ENCODE results near the gene NRSN1.

The NRSN1 gene

DNA sequence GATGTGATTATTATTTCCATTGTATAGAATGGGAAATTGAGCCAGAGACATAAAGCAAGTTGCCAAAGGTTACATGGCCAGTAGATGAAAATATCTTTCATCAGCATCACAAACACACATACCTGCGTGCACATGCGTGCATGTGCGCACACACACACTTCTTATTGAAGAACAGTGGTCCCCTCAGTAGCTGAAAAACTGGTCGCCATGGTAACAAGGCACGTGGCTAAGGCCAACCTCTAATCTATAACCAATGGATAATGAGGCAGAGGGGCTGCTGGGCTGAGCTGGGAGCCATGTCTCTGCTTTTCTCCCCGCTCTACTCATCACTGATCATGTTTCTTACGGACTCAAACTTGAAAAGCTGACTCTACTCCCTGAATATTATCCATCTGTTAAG, 60.3 kb downstream of the NRSN1 start:
- Histone ChIP-seq H3K9me3 (replicated peaks in 1 of 2; ENCODE audit: control insufficient read depth in 2 of 2, insufficient read depth in 1 of 2, low read depth in 1 of 2, low read length in 2 of 2) (peaks cover 0 to 4% of the 10 kb centered on the region in 2 donors), H2BK15ac (ENCODE audit: low read length) (no peak overlapping the region), H3K27me3 (ENCODE audit: control insufficient read depth in 3 of 3, insufficient read depth in 3 of 3, low read depth in 1 of 3, low read length in 3 of 3) (no peaks in the 10 kb centered on the region), H3K4me1 (ENCODE audit: control insufficient read depth in 2 of 2, insufficient read depth in 1 of 2, low read depth in 1 of 2, low read length in 2 of 2) (no peaks in the 10 kb centered on the region), H4K91ac (ENCODE audit: low read depth, low read length, poor library complexity) (no peak overlapping the region), H3K27ac (replicated peaks; ENCODE audit: low read length) (no peak overlapping the region), H2AFZ (ENCODE audit: low read length) (no peak overlapping the region), H3K4ac (ENCODE audit: low read length) (no peak overlapping the region), H2BK12ac (ENCODE audit: low read length) (no peak overlapping the region), H2AK5ac (ENCODE audit: low read depth, low read length) (no peak overlapping the region), H3K18ac (ENCODE audit: low read length) (no peak overlapping the region), H3K14ac (ENCODE audit: low read length) (no peak overlapping the region), H3K23ac (ENCODE audit: low read depth, low read length, poor library complexity) (no peak overlapping the region), H3K4me3 (ENCODE audit: low read length in 2 of 2) (no peak overlapping the region), H3K9ac (ENCODE audit: low read depth, low read length, poor library complexity) (no peak overlapping the region), H3K79me1 (ENCODE audit: low read depth, low read length) (no peaks in the 10 kb centered on the region), H3K4me2 (ENCODE audit: insufficient read depth, low read length, poor library complexity, severe bottlenecking) (no peak overlapping the region), H3K36me3 (replicated peaks in 1 of 2; ENCODE audit: control insufficient read depth in 2 of 2, insufficient read depth in 2 of 2, low read length in 2 of 2) (no peaks in the 10 kb centered on the region), H4K8ac (ENCODE audit: low read depth, low read length) (no peak overlapping the region), H2BK5ac (ENCODE audit: low read length) (no peak overlapping the region), H2BK120ac (ENCODE audit: low read depth, low read length) (no peak overlapping the region)
- no CpG with 5 or more reads among the region's 7 CpGs for WGBS, 2 donors (ENCODE audit: extremely low coverage in 2 of 2, insufficient read length in 2 of 2, insufficient replicate concordance in 1 of 2)
- no peak for DNase-seq (ENCODE audit: low spot score)

DNA sequence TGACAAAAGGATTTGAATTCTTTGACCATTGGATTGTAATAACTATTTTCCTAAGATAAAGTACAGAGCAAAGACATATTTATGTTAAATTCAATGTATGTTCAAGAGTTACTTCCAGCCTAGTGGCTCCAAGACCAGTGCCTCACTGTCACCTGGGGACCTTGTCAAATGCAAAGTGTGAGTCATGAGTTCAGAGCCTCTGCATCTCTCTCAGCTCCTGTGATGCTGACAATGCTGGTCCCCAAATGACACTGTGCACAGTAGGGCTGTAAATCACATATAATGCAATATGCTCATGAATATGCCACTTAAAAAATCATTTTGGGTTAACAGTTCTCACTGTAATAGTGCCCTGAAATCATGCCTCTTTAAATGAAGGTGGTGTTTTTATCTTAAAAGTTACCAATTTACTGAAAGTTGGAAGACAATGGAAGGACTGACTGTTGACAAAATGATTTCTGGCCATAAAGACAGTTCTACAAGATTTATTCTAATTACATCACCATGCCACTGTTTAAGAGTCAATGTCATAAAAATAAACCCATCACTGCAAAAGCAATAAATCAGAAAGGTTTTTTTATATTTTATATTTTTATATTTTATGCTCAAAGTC, 62.1 kb downstream of the NRSN1 start:
- Histone ChIP-seq H2BK120ac (ENCODE audit: low read depth, low read length) (no peak overlapping the region), H2BK12ac (ENCODE audit: low read length) (no peak overlapping the region), H2BK5ac (ENCODE audit: low read length) (no peak overlapping the region), H3K14ac (ENCODE audit: low read length) (no peak overlapping the region), H2AFZ (ENCODE audit: low read length) (no peak overlapping the region), H3K79me1 (ENCODE audit: low read depth, low read length) (no peaks in the 10 kb centered on the region), H3K27ac (replicated peaks; ENCODE audit: low read length) (no peak overlapping the region), H3K9me3 (replicated peaks in 1 of 2; ENCODE audit: control insufficient read depth in 2 of 2, insufficient read depth in 1 of 2, low read depth in 1 of 2, low read length in 2 of 2) (no peaks in the 10 kb centered on the region), H3K27me3 (ENCODE audit: control insufficient read depth in 3 of 3, insufficient read depth in 3 of 3, low read depth in 1 of 3, low read length in 3 of 3) (no peaks in the 10 kb centered on the region), H3K23ac (ENCODE audit: low read depth, low read length, poor library complexity) (no peak overlapping the region), H3K4me2 (ENCODE audit: insufficient read depth, low read length, poor library complexity, severe bottlenecking) (no peak overlapping the region), H2BK15ac (ENCODE audit: low read length) (no peak overlapping the region), H3K4ac (ENCODE audit: low read length) (no peak overlapping the region), H3K4me1 (ENCODE audit: control insufficient read depth in 2 of 2, insufficient read depth in 1 of 2, low read depth in 1 of 2, low read length in 2 of 2) (no peaks in the 10 kb centered on the region), H2AK5ac (ENCODE audit: low read depth, low read length) (no peak overlapping the region), H3K9ac (ENCODE audit: low read depth, low read length, poor library complexity) (no peak overlapping the region), H3K4me3 (ENCODE audit: low read length in 2 of 2) (no peak overlapping the region), H4K8ac (ENCODE audit: low read depth, low read length) (no peak overlapping the region), H3K36me3 (replicated peaks in 1 of 2; ENCODE audit: control insufficient read depth in 2 of 2, insufficient read depth in 2 of 2, low read length in 2 of 2) (no peaks in the 10 kb centered on the region), H3K18ac (ENCODE audit: low read length) (no peak overlapping the region), H4K91ac (ENCODE audit: low read depth, low read length, poor library complexity) (no peak overlapping the region)
- DNase-seq (ENCODE audit: low spot score) = no peak

DNA sequence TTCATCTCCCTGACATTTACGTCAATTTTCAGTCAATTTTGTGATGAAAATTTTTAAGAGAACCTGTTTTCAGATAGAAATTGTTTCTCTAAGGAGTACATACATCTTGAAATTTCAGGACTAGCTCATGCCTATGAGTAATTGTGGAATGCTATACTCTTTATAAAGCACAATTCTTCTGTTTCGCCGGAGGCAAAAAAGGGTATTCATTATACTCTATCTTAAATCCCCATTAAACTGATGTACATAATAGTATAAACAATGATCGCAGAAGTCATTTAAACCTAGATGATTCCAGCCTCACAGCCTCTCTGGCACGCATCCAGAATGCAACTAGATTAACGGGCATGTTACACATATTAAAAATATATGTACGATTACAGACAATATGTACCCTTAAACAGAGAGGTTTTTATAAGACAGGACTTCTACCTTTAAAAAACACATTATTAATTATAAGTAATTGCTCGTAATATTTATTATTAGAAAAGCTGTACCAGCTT, 62.6 kb downstream of the NRSN1 start:
- H2AFZ ChIP-seq (ENCODE audit: low read length) = no peak overlapping the region
- H3K9ac ChIP-seq (ENCODE audit: low read depth, low read length, poor library complexity) = no peak overlapping the region
- H3K27me3 ChIP-seq (ENCODE audit: control insufficient read depth in 3 of 3, insufficient read depth in 3 of 3, low read depth in 1 of 3, low read length in 3 of 3) = no peaks in the 10 kb centered on the region
- no peak overlapping the region for H2BK120ac ChIP-seq (ENCODE audit: low read depth, low read length)
- H2BK15ac ChIP-seq (ENCODE audit: low read length) = no peak overlapping the region
- no peak overlapping the region for H3K4me2 ChIP-seq (ENCODE audit: insufficient read depth, low read length, poor library complexity, severe bottlenecking)
- DNase-seq (ENCODE audit: low spot score) = no peak
- no peak overlapping the region for H4K91ac ChIP-seq (ENCODE audit: low read depth, low read length, poor library complexity)
- H2AK5ac ChIP-seq (ENCODE audit: low read depth, low read length) = no peak overlapping the region
- H2BK5ac ChIP-seq (ENCODE audit: low read length) = no peak overlapping the region
- no peak overlapping the region for H4K8ac ChIP-seq (ENCODE audit: low read depth, low read length)
- no peaks in the 10 kb centered on the region for H3K9me3 ChIP-seq (replicated peaks in 1 of 2; ENCODE audit: control insufficient read depth in 2 of 2, insufficient read depth in 1 of 2, low read depth in 1 of 2, low read length in 2 of 2)
- no peaks in the 10 kb centered on the region for H3K4me1 ChIP-seq (ENCODE audit: control insufficient read depth in 2 of 2, insufficient read depth in 1 of 2, low read depth in 1 of 2, low read length in 2 of 2)
- H3K79me1 ChIP-seq (ENCODE audit: low read depth, low read length) = no peaks in the 10 kb centered on the region
- WGBS, 2 donors (ENCODE audit: extremely low coverage in 2 of 2, insufficient read length in 2 of 2, insufficient replicate concordance in 1 of 2) = no CpG with 5 or more reads among the region's 8 CpGs
- H3K27ac ChIP-seq (replicated peaks; ENCODE audit: low read length) = no peak overlapping the region
- H3K36me3 ChIP-seq (replicated peaks in 1 of 2; ENCODE audit: control insufficient read depth in 2 of 2, insufficient read depth in 2 of 2, low read length in 2 of 2) = no peaks in the 10 kb centered on the region
- H3K4ac ChIP-seq (ENCODE audit: low read length) = no peak overlapping the region
- no peak overlapping the region for H3K18ac ChIP-seq (ENCODE audit: low read length)
- H3K23ac ChIP-seq (ENCODE audit: low read depth, low read length, poor library complexity) = no peak overlapping the region
- H2BK12ac ChIP-seq (ENCODE audit: low read length) = no peak overlapping the region
- no peak overlapping the region for H3K4me3 ChIP-seq (ENCODE audit: low read length in 2 of 2)
- H3K14ac ChIP-seq (ENCODE audit: low read length) = no peak overlapping the region

DNA sequence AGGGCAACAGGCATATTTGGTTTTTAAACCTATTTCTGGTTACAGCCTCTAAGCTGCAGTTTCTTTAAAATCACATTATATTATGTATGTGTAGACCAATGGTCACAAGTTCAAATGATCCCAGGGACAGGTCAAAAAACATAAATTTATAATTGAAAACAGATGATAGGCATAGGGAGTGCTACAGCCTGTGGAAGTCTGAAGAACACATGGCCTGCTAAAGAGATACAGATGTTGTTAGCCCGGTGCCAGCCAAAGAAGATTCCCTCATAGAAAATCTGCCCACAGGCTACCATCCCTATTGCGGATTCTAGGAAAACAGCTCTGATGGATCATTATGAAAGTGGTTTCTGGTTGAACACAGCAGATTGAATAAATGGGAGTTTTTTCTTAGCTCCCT, 65.3 kb downstream of the NRSN1 start:
- WGBS, 2 donors (ENCODE audit: extremely low coverage in 2 of 2, insufficient read length in 2 of 2, insufficient replicate concordance in 1 of 2) = no CpG with 5 or more reads among the region's 2 CpGs
- Histone ChIP-seq H4K8ac (ENCODE audit: low read depth, low read length) (no peak overlapping the region), H3K36me3 (replicated peaks in 1 of 2; ENCODE audit: control insufficient read depth in 2 of 2, insufficient read depth in 2 of 2, low read length in 2 of 2) (no peaks in the 10 kb centered on the region), H4K91ac (ENCODE audit: low read depth, low read length, poor library complexity) (no peak overlapping the region), H3K4me2 (ENCODE audit: insufficient read depth, low read length, poor library complexity, severe bottlenecking) (no peak overlapping the region), H3K4me3 (ENCODE audit: low read length in 2 of 2) (no peak overlapping the region), H3K4me1 (ENCODE audit: control insufficient read depth in 2 of 2, insufficient read depth in 1 of 2, low read depth in 1 of 2, low read length in 2 of 2) (peaks cover 0 to 6% of the 10 kb centered on the region in 2 donors), H2AK5ac (ENCODE audit: low read depth, low read length) (no peak overlapping the region), H3K27me3 (ENCODE audit: control insufficient read depth in 3 of 3, insufficient read depth in 3 of 3, low read depth in 1 of 3, low read length in 3 of 3) (no peaks in the 10 kb centered on the region), H3K14ac (ENCODE audit: low read length) (no peak overlapping the region), H2BK120ac (ENCODE audit: low read depth, low read length) (no peak overlapping the region), H3K4ac (ENCODE audit: low read length) (no peak overlapping the region), H3K23ac (ENCODE audit: low read depth, low read length, poor library complexity) (no peak overlapping the region), H2AFZ (ENCODE audit: low read length) (no peak overlapping the region), H3K9ac (ENCODE audit: low read depth, low read length, poor library complexity) (no peak overlapping the region), H3K9me3 (replicated peaks in 1 of 2; ENCODE audit: control insufficient read depth in 2 of 2, insufficient read depth in 1 of 2, low read depth in 1 of 2, low read length in 2 of 2) (no peaks in the 10 kb centered on the region), H2BK15ac (ENCODE audit: low read length) (no peak overlapping the region), H2BK12ac (ENCODE audit: low read length) (no peak overlapping the region), H3K18ac (ENCODE audit: low read length) (no peak overlapping the region), H3K79me1 (ENCODE audit: low read depth, low read length) (no peaks in the 10 kb centered on the region), H3K27ac (replicated peaks; ENCODE audit: low read length) (no peak overlapping the region), H2BK5ac (ENCODE audit: low read length) (no peak overlapping the region)
- DNase-seq (ENCODE audit: low spot score) = no peak

Data from neuronal stem cell (in vitro differentiated cells).